ACC112 (cell line): Measurements from ENCODE around the gene BORCS5.

Experiments
- H2AFZ ChIP-seq: fragments of 200-600 bp; sonication (generic); one replicate; pipeline ENCODE4 v1.6.0; 2017; ENCODE audit warnings: antibody characterized with exemption, low read length; ENCODE audit not compliant: unreplicated experiment
- H3K27ac ChIP-seq: fragments of 200-600 bp; sonication (generic); 2 replicates; pipeline ENCODE4 v1.5.1; 2014; ENCODE audit warnings: low read depth, mild to moderate bottlenecking, antibody characterized with exemption, low read length, moderate library complexity
- H3K27me3 ChIP-seq: fragments of 200-600 bp; sonication (generic); 2 replicates; pipeline ENCODE4 v1.6.1; 2014; ENCODE audit warnings: mild to moderate bottlenecking, antibody characterized with exemption, low read length, moderate library complexity, mixed read lengths; ENCODE audit not compliant: insufficient read depth
- H3K36me3 ChIP-seq: fragments of 200-600 bp; sonication (generic); 2 replicates; pipeline ENCODE4 v1.6.1; 2016; ENCODE audit warnings: mild to moderate bottlenecking, antibody characterized with exemption, low read length, moderate library complexity, mixed read lengths; ENCODE audit not compliant: insufficient read depth
- H3K4me1 ChIP-seq: fragments of 200-600 bp; sonication (generic); one replicate; pipeline ENCODE4 v1.6.1; 2016; ENCODE audit warnings: low read length, mixed read lengths; ENCODE audit not compliant: insufficient read depth, unreplicated experiment, control insufficient read depth
- H3K4me3 ChIP-seq: fragments of 200-600 bp; sonication (generic); 2 replicates; pipeline ENCODE4 v1.5.1; 2014; ENCODE audit warnings: mild to moderate bottlenecking, low read depth, low read length
- H3K79me2 ChIP-seq: fragments of 200-600 bp; sonication (generic); one replicate; pipeline ENCODE4 v1.6.0; 2016; ENCODE audit warnings: low read length; ENCODE audit not compliant: control insufficient read depth, unreplicated experiment, insufficient read depth

Gene BORCS5

GRCh38 chr12:12436831-12437345, 80.0 kb downstream of the BORCS5 start:
- Histone ChIP-seq H3K4me3 (no peak overlapping the region), H2AFZ (no peak overlapping the region), H3K36me3 (peaks cover 10% of the 10 kb centered on the region), H3K4me1 (peaks cover 11% of the 10 kb centered on the region), H3K27me3 (no peaks in the 10 kb centered on the region), H3K27ac (no peak overlapping the region; the same call in 1 of the 2 replicates), H3K79me2 (no peaks in the 10 kb centered on the region)

DNA sequence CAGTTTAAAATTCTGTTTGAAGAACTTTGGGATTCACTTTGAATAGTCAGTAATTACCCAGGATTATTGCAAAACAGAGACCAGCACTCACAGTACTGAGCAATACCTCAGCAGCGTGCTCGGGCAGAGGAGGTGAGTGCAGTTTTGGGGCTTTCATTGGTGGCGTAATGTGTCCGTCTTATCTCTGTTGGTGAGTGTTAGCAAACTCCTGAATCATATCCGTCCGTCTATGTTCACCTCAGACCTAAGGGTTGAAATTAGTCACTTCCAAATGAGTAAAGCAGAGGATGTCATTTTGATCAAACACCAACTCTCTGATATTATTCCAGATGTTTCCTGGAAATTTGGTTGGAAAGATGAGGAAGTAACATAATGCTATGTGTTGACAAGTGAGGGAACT, 82.8 kb downstream of the BORCS5 start:
- Histone ChIP-seq H2AFZ (no peak overlapping the region), H3K27ac (peak overlapping the region; percentile 40; the same call in 1 of the 2 replicates), H3K4me1 (peaks cover 23% of the 10 kb centered on the region), H3K79me2 (no peaks in the 10 kb centered on the region), H3K4me3 (no peak overlapping the region), H3K36me3 (peaks cover 10% of the 10 kb centered on the region), H3K27me3 (no peaks in the 10 kb centered on the region)

DNA sequence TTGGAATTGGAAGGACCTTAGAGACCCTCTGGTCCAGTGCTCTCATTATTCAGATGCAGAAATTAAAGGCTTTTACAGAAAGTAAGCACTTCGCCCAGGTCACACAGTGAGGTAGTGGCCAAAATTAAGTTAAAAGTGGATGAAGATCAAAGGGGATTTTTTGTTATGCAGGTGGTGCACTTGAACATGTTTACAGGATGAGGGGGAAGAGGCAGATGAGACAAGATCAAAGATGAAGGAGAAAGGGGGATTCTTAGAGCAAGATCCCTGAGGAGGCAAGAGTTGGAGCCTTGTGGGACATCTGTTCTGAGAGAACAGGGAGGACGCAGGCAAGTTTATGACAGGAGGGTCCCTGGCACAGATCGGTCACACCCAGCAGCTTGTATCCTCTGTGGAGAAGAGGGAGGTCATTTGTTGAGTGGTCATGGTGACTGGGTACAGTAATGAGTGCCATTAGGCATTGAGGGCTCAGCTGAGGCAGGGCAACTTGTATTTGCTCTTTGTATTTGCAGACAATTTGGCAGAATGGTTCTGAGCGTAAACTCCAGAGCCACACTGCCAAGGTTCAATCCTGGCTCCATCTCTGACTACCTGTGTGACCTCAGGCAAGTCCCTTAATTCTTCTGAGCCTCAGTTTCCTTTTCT, 84.0 kb downstream of the BORCS5 start:
- Histone ChIP-seq H3K27me3 (no peaks in the 10 kb centered on the region), H2AFZ (no peak overlapping the region), H3K79me2 (no peaks in the 10 kb centered on the region), H3K4me1 (peaks cover 23% of the 10 kb centered on the region), H3K36me3 (peaks cover 10% of the 10 kb centered on the region), H3K4me3 (no peak overlapping the region), H3K27ac (no peak overlapping the region)

DNA sequence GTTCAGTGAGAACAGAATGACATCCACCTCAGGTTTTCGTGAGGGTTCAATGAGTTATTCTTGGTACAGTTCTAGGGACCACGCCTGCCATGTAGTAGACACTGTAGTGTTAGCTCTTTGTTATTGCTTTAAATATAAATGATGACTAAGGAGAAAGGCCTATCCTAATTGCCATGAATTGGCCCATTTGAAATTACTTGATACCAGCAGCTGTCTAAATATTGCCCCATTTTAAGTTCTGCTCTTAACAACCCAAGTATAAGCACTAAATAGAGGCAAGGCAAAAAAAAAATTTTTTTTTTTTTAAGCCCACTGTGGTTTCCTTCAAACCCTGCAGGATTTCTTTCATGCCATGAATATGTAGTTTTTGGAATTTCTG, 84.5 kb downstream of the BORCS5 start:
- H3K79me2 ChIP-seq, result no peaks in the 10 kb centered on the region
- H3K36me3 ChIP-seq, result peaks cover 10% of the 10 kb centered on the region
- H2AFZ ChIP-seq, result no peak overlapping the region
- H3K4me1 ChIP-seq, result peaks cover 23% of the 10 kb centered on the region
- no peaks in the 10 kb centered on the region for H3K27me3 ChIP-seq
- peak overlapping the region; percentile 82; the same call in 1 of the 2 replicates for H3K27ac ChIP-seq
- H3K4me3 ChIP-seq, result no peak overlapping the region

DNA sequence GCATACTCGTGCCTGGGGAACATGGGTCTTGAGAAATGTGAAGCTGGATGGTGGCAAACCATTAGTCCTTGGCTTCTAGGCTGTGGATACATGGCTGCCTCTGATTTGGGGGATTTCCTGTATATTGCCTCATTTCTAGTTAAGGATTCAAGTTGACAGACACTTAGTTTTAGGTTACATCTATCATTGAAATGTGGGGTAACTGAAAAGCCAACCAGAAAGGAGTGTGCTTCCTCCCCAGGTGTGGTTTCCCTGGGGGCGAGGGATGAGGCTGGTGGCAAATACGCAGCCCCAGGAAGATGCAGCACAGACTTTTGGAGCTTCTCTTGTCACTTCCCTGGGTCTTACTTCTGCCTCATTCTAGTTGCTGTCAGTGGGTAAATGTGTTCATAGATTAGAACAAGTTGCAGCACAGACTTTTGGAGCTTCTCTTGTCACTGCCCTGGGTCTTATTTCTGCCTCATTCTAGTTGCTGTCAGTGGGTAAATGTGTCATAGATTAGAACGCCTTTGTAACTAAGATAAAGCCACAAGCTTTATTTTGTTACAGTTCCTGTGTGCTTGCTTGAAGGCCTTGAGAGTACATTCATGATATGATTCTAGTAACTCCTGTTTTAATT, 85.1 kb downstream of the BORCS5 start:
- H3K79me2 ChIP-seq, result no peaks in the 10 kb centered on the region
- peaks cover 23% of the 10 kb centered on the region for H3K4me1 ChIP-seq
- H3K36me3 ChIP-seq, result peaks cover 7% of the 10 kb centered on the region
- no peak overlapping the region for H3K4me3 ChIP-seq
- no peak overlapping the region for H2AFZ ChIP-seq
- peak overlapping the region; percentile 82 for H3K27ac ChIP-seq
- no peaks in the 10 kb centered on the region for H3K27me3 ChIP-seq

GRCh38 chr12:12442548-12443071, 85.7 kb downstream of the BORCS5 start:
- Histone ChIP-seq H3K36me3 (peaks cover 3% of the 10 kb centered on the region), H3K4me3 (no peak overlapping the region), H3K4me1 (peaks cover 23% of the 10 kb centered on the region), H3K27me3 (no peaks in the 10 kb centered on the region), H3K79me2 (no peaks in the 10 kb centered on the region), H2AFZ (no peak overlapping the region), H3K27ac (peak overlapping the region; percentile 82)

- no peaks in the 10 kb centered on the region for H3K79me2 ChIP-seq
- H3K27ac ChIP-seq, result peak overlapping the region; percentile 82; the same call in 1 of the 2 replicates
- no peaks in the 10 kb centered on the region for H3K36me3 ChIP-seq
- no peaks in the 10 kb centered on the region for H3K27me3 ChIP-seq
- H3K4me3 ChIP-seq, result no peak overlapping the region
- H3K4me1 ChIP-seq, result peaks cover 23% of the 10 kb centered on the region
- H2AFZ ChIP-seq, result no peak overlapping the region
Observed at GRCh38 chr12:12443431-12443878, 86.6 kb downstream of the BORCS5 start.

DNA sequence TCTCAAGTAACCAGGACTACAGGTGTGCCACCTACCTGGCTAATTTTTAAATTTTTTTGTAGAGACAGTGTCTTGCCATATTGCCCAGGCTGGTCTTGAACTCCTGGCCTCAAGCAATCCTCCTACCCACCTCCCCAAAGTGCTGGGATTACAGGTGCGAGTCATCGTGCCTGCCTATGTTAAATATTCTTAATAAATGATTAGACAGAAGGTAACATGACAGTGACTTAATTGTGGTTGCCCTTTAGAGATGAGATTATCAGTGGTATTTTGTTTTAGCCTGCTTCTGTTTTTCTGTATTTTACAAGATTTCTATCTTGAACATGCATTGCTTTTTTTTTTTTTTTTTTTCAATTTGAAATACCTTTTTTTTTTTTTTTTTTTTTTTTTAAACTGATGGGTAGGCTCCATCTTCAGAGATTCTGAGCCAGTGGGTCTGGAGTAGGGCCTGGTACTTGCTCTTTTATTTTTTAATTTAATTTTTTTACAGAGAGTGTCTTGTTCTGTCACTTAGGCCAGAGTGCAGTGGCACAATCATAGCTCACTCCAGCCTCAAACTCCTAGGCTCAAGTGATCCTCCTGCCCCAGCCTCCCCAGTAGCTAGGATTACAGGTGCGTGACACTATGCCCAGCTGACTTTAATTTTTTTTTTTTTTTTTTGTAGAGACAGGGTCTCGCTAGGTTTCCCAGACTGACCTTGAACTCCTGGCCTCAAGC, 88.4 kb downstream of the BORCS5 start:
- Histone ChIP-seq H3K79me2 (no peaks in the 10 kb centered on the region), H3K36me3 (no peaks in the 10 kb centered on the region), H2AFZ (no peak overlapping the region), H3K27ac (no peak overlapping the region), H3K4me3 (no peak overlapping the region), H3K27me3 (no peaks in the 10 kb centered on the region), H3K4me1 (peaks cover 36% of the 10 kb centered on the region)

GRCh38 chr12:12445882-12446181, 89.0 kb downstream of the BORCS5 start:
- H3K36me3 ChIP-seq, result no peaks in the 10 kb centered on the region
- H3K4me1 ChIP-seq, result peaks cover 36% of the 10 kb centered on the region
- H3K4me3 ChIP-seq, result no peak overlapping the region
- H3K27me3 ChIP-seq, result no peaks in the 10 kb centered on the region
- no peaks in the 10 kb centered on the region for H3K79me2 ChIP-seq
- no peak overlapping the region for H2AFZ ChIP-seq
- H3K27ac ChIP-seq, result no peak overlapping the region

GRCh38 chr12:12446786-12447185, 89.9 kb downstream of the BORCS5 start:
- Histone ChIP-seq H3K4me1 (peaks cover 34% of the 10 kb centered on the region), H2AFZ (no peak overlapping the region), H3K27ac (no peak overlapping the region), H3K79me2 (no peaks in the 10 kb centered on the region), H3K4me3 (no peak overlapping the region), H3K36me3 (no peaks in the 10 kb centered on the region), H3K27me3 (no peaks in the 10 kb centered on the region)
